ENCODE results near the gene SSBP1.

SSBP1 gene

GRCh38 chr7:141702892-141703291 is 35.3 kb upstream of the SSBP1 start:
- peaks cover 31% of the 10 kb centered on the region for H3K4me1 Mint-ChIP-seq
- no peak overlapping the region for H3K4me3 Mint-ChIP-seq
- no peaks in the 10 kb centered on the region for H3K9me3 Mint-ChIP-seq
- peaks cover 11% of the 10 kb centered on the region for H3K36me3 Mint-ChIP-seq
- no peak for ATAC-seq
- no peak overlapping the region for H3K27ac Mint-ChIP-seq
- no peak for DNase-seq (ENCODE audit: low spot score in 2 of 2)

GRCh38 chr7:141704112-141704511 is 34.0 kb upstream of the SSBP1 start:
- H3K4me3 Mint-ChIP-seq, result no peak overlapping the region
- DNase-seq (ENCODE audit: low spot score in 2 of 2) (no peak), ATAC-seq (no peak)
- H3K27ac Mint-ChIP-seq, result no peak overlapping the region
- H3K4me1 Mint-ChIP-seq, result peaks cover 20% of the 10 kb centered on the region
- H3K9me3 Mint-ChIP-seq, result no peaks in the 10 kb centered on the region
- peaks cover 11% of the 10 kb centered on the region for H3K36me3 Mint-ChIP-seq

GRCh38 chr7:141704741-141705140 is 33.4 kb upstream of the SSBP1 start:
- DNase-seq (ENCODE audit: low spot score in 2 of 2) (no peak), ATAC-seq (no peak)
- Mint-ChIP-seq H3K4me1 (peaks cover 14% of the 10 kb centered on the region), H3K36me3 (peaks cover 11% of the 10 kb centered on the region), H3K27ac (no peak overlapping the region), H3K4me3 (no peak overlapping the region), H3K9me3 (no peaks in the 10 kb centered on the region)

GRCh38 chr7:141706239-141707064 is 31.7 kb upstream of the SSBP1 start:
- DNase-seq (ENCODE audit: low spot score in 2 of 2), result no peak
- no peaks in the 10 kb centered on the region for H3K36me3 Mint-ChIP-seq
- no peaks in the 10 kb centered on the region for H3K9me3 Mint-ChIP-seq
- no peak overlapping the region for H3K4me3 Mint-ChIP-seq
- no peak overlapping the region for H3K27ac Mint-ChIP-seq
- no peak for ATAC-seq
- no peaks in the 10 kb centered on the region for H3K4me1 Mint-ChIP-seq

- ATAC-seq, result no peak
- Mint-ChIP-seq H3K27ac (no peak within 1 kb of the TSS), H3K9me3 (no peaks in the 10 kb centered on the region), H3K36me3 (no peaks in the 10 kb centered on the region), H3K4me1 (peaks cover 7% of the 10 kb centered on the region), H3K4me3 (no peak within 1 kb of the TSS)
- DNase-seq (ENCODE audit: low spot score in 2 of 2), result no peak
Measured at GRCh38 chr7:141708351-141708750, 29.8 kb upstream of the SSBP1 start, which contains the start of gene WEE2. Gene WEE2, plus strand, starts transcription at chr7:141708353. Its CDS starts 406 bp downstream, at chr7:141708759.

GRCh38 chr7:141709318-141709717 is 28.8 kb upstream of the SSBP1 start:
- Mint-ChIP-seq H3K27ac (no peak overlapping the region), H3K36me3 (no peaks in the 10 kb centered on the region), H3K9me3 (no peaks in the 10 kb centered on the region), H3K4me3 (no peak overlapping the region), H3K4me1 (peaks cover 7% of the 10 kb centered on the region)
- ATAC-seq, result no peak
- no peak for DNase-seq (ENCODE audit: low spot score in 2 of 2)

GRCh38 chr7:141709749-141710148 is 28.4 kb upstream of the SSBP1 start:
- ATAC-seq (no peak), DNase-seq (ENCODE audit: low spot score in 2 of 2) (no peak)
- Mint-ChIP-seq H3K27ac (no peak overlapping the region), H3K4me3 (no peak overlapping the region), H3K4me1 (peaks cover 7% of the 10 kb centered on the region), H3K9me3 (no peaks in the 10 kb centered on the region), H3K36me3 (no peaks in the 10 kb centered on the region)

GRCh38 chr7:141710301-141710700 is 27.9 kb upstream of the SSBP1 start:
- Mint-ChIP-seq H3K9me3 (no peaks in the 10 kb centered on the region), H3K4me1 (peaks cover 7% of the 10 kb centered on the region), H3K36me3 (no peaks in the 10 kb centered on the region), H3K27ac (peak overlapping the region; percentile 6), H3K4me3 (no peak overlapping the region)
- ATAC-seq (no peak), DNase-seq (ENCODE audit: low spot score in 2 of 2) (no peak)

GRCh38 chr7:141712603-141713255 is 25.4 kb upstream of the SSBP1 start:
- ATAC-seq (no peak), DNase-seq (ENCODE audit: low spot score in 2 of 2) (no peak)
- H3K4me3 Mint-ChIP-seq, result no peak overlapping the region
- peaks cover 7% of the 10 kb centered on the region for H3K4me1 Mint-ChIP-seq
- H3K36me3 Mint-ChIP-seq, result no peaks in the 10 kb centered on the region
- no peaks in the 10 kb centered on the region for H3K9me3 Mint-ChIP-seq
- H3K27ac Mint-ChIP-seq, result no peak overlapping the region

- H3K9me3 Mint-ChIP-seq, result no peaks in the 10 kb centered on the region
- no peak overlapping the region for H3K4me3 Mint-ChIP-seq
- H3K27ac Mint-ChIP-seq, result no peak overlapping the region
- DNase-seq (ENCODE audit: low spot score in 2 of 2) (no peak), ATAC-seq (no peak)
- peaks cover 7% of the 10 kb centered on the region for H3K4me1 Mint-ChIP-seq
- no peaks in the 10 kb centered on the region for H3K36me3 Mint-ChIP-seq
Measured at GRCh38 chr7:141713890-141714289, 24.3 kb upstream of the SSBP1 start.

GRCh38 chr7:141714571-141714970 is 23.6 kb upstream of the SSBP1 start:
- DNase-seq (ENCODE audit: low spot score in 2 of 2) (no peak), ATAC-seq (no peak)
- Mint-ChIP-seq H3K4me3 (no peak overlapping the region), H3K36me3 (no peaks in the 10 kb centered on the region), H3K9me3 (no peaks in the 10 kb centered on the region), H3K27ac (no peak overlapping the region), H3K4me1 (peaks cover 7% of the 10 kb centered on the region)

GRCh38 chr7:141715018-141715417 is 23.1 kb upstream of the SSBP1 start:
- no peaks in the 10 kb centered on the region for H3K36me3 Mint-ChIP-seq
- H3K27ac Mint-ChIP-seq, result no peak overlapping the region
- peaks cover 7% of the 10 kb centered on the region for H3K4me1 Mint-ChIP-seq
- H3K9me3 Mint-ChIP-seq, result no peaks in the 10 kb centered on the region
- DNase-seq (ENCODE audit: low spot score in 2 of 2), result no peak
- no peak overlapping the region for H3K4me3 Mint-ChIP-seq
- no peak for ATAC-seq

GRCh38 chr7:141715794-141716689 is 22.1 kb upstream of the SSBP1 start:
- H3K36me3 Mint-ChIP-seq, result no peaks in the 10 kb centered on the region
- peaks cover 7% of the 10 kb centered on the region for H3K4me1 Mint-ChIP-seq
- no peak overlapping the region for H3K27ac Mint-ChIP-seq
- H3K9me3 Mint-ChIP-seq, result no peaks in the 10 kb centered on the region
- ATAC-seq, result no peak
- DNase-seq (ENCODE audit: low spot score in 2 of 2), result no peak
- H3K4me3 Mint-ChIP-seq, result no peak overlapping the region

- H3K36me3 Mint-ChIP-seq, result no peaks in the 10 kb centered on the region
- H3K4me3 Mint-ChIP-seq, result no peak overlapping the region
- H3K9me3 Mint-ChIP-seq, result no peaks in the 10 kb centered on the region
- no peak overlapping the region for H3K27ac Mint-ChIP-seq
- ATAC-seq (no peak), DNase-seq (ENCODE audit: low spot score in 2 of 2) (no peak)
- peaks cover 4% of the 10 kb centered on the region for H3K4me1 Mint-ChIP-seq
Measured at GRCh38 chr7:141717450-141717849, 20.7 kb upstream of the SSBP1 start.

- Mint-ChIP-seq H3K9me3 (no peaks in the 10 kb centered on the region), H3K27ac (no peak overlapping the region), H3K4me1 (no peaks in the 10 kb centered on the region), H3K4me3 (no peak overlapping the region), H3K36me3 (no peaks in the 10 kb centered on the region)
- DNase-seq (ENCODE audit: low spot score in 2 of 2), result no peak
- ATAC-seq, result no peak
Measured at GRCh38 chr7:141722529-141722928, 15.6 kb upstream of the SSBP1 start.

All from stimulated activated effector memory CD8-positive, alpha-beta T cell treated with anti-CD3 and anti-CD28 coated beads, Interleukin-12 subunit alpha, Interleukin-12 subunit beta, amount 100 ng/mL, for 72 hours (primary cell).